ENCODE results near the gene CAMTA1. TPM values are rescaled to one million over a fixed set of nuclear protein-coding genes. Genes with fewer than 3 reads are reported as not detected.

The CAMTA1 gene
- total RNA-seq, 1 experiment from 2014 or later, result 50.3 TPM

- H3K4me1 Mint-ChIP-seq (ENCODE audit: low read depth, unreplicated experiment), result no peaks in the 10 kb centered on the region
- no peaks in the 10 kb centered on the region for H3K9me3 Mint-ChIP-seq (ENCODE audit: low read depth, unreplicated experiment)
- H3K27me3 Mint-ChIP-seq (ENCODE audit: unreplicated experiment), result peaks cover 58% of the 10 kb centered on the region
- no peak overlapping the region for H3K27ac Mint-ChIP-seq (ENCODE audit: unreplicated experiment)
- CTCF ChIA-PET, result no interaction called here
- BruUV-seq (replicated peaks), result no TSS peak
- intact Hi-C loops (cut with micrococcal nuclease; ENCODE audit: unreplicated experiment), result no loop called here
- no peak overlapping the region for H3K4me3 Mint-ChIP-seq (ENCODE audit: low read depth, unreplicated experiment)
- DNase-seq, result no peak
- TF ChIP-seq, protein P1, sequence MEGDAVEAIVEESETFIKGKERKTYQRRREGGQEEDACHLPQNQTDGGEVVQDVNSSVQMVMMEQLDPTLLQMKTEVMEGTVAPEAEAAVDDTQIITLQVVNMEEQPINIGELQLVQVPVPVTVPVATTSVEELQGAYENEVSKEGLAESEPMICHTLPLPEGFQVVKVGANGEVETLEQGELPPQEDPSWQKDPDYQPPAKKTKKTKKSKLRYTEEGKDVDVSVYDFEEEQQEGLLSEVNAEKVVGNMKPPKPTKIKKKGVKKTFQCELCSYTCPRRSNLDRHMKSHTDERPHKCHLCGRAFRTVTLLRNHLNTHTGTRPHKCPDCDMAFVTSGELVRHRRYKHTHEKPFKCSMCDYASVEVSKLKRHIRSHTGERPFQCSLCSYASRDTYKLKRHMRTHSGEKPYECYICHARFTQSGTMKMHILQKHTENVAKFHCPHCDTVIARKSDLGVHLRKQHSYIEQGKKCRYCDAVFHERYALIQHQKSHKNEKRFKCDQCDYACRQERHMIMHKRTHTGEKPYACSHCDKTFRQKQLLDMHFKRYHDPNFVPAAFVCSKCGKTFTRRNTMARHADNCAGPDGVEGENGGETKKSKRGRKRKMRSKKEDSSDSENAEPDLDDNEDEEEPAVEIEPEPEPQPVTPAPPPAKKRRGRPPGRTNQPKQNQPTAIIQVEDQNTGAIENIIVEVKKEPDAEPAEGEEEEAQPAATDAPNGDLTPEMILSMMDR (IDR thresholded peaks at IDR 0.05; ENCODE audit: unreplicated experiment), result no peak
- no peaks in the 10 kb centered on the region for H3K36me3 Mint-ChIP-seq (ENCODE audit: insufficient read depth, unreplicated experiment)
These were observed 214.6 kb downstream of the CAMTA1 start for GRCh38 chr1:6999826-7000225.

GRCh38 chr1:7000720-7001119 lies 215.5 kb downstream of the CAMTA1 start:
- peaks cover 67% of the 10 kb centered on the region for H3K27me3 Mint-ChIP-seq (ENCODE audit: unreplicated experiment)
- H3K4me1 Mint-ChIP-seq (ENCODE audit: low read depth, unreplicated experiment), result no peaks in the 10 kb centered on the region
- no peak for DNase-seq
- TF ChIP-seq, protein P1 (IDR thresholded peaks at IDR 0.05; ENCODE audit: unreplicated experiment), result no peak
- CTCF ChIA-PET, result no interaction called here
- BruUV-seq (replicated peaks), result no TSS peak
- no peak overlapping the region for H3K4me3 Mint-ChIP-seq (ENCODE audit: low read depth, unreplicated experiment)
- H3K9me3 Mint-ChIP-seq (ENCODE audit: low read depth, unreplicated experiment), result no peaks in the 10 kb centered on the region
- intact Hi-C loops (cut with micrococcal nuclease; ENCODE audit: unreplicated experiment), result no loop called here
- no peak overlapping the region for H3K27ac Mint-ChIP-seq (ENCODE audit: unreplicated experiment)
- H3K36me3 Mint-ChIP-seq (ENCODE audit: insufficient read depth, unreplicated experiment), result no peaks in the 10 kb centered on the region

DNA sequence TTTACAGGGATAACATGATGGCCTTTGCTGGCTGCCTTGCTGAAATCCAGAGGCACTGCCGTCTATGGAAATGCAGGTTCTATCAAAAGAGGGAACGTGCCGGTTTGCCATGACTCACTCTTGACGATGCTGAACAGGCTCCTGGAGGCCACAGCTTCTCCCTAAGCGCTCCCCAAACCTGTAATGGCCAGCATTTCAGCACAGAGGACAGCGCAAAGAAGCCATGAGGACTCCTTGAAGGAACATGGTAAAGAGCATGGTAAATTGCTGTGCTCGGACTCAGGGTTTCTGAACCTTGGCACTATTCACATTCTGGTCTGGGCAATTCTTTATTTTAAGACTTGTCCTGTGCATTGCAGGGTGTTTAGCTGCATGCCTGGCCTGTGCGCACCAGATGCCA lies 217.5 kb downstream of the CAMTA1 start:
- intact Hi-C loops (cut with micrococcal nuclease; ENCODE audit: unreplicated experiment), result no loop called here
- CTCF ChIA-PET, result no interaction called here
- no peaks in the 10 kb centered on the region for H3K4me1 Mint-ChIP-seq (ENCODE audit: low read depth, unreplicated experiment)
- H3K27ac Mint-ChIP-seq (ENCODE audit: unreplicated experiment), result no peak overlapping the region
- TF ChIP-seq, protein P1 (IDR thresholded peaks at IDR 0.05; ENCODE audit: unreplicated experiment), result no peak
- no peak for DNase-seq
- BruUV-seq (replicated peaks), result no TSS peak
- no peaks in the 10 kb centered on the region for H3K36me3 Mint-ChIP-seq (ENCODE audit: insufficient read depth, unreplicated experiment)
- peaks cover 74% of the 10 kb centered on the region for H3K27me3 Mint-ChIP-seq (ENCODE audit: unreplicated experiment)
- no peak overlapping the region for H3K4me3 Mint-ChIP-seq (ENCODE audit: low read depth, unreplicated experiment)
- no peaks in the 10 kb centered on the region for H3K9me3 Mint-ChIP-seq (ENCODE audit: low read depth, unreplicated experiment)

GRCh38 chr1:7003676-7004075 lies 218.4 kb downstream of the CAMTA1 start:
- H3K36me3 Mint-ChIP-seq (ENCODE audit: insufficient read depth, unreplicated experiment), result no peaks in the 10 kb centered on the region
- H3K4me1 Mint-ChIP-seq (ENCODE audit: low read depth, unreplicated experiment), result no peaks in the 10 kb centered on the region
- no peak overlapping the region for H3K27ac Mint-ChIP-seq (ENCODE audit: unreplicated experiment)
- no peak overlapping the region for H3K4me3 Mint-ChIP-seq (ENCODE audit: low read depth, unreplicated experiment)
- no peak for DNase-seq
- H3K27me3 Mint-ChIP-seq (ENCODE audit: unreplicated experiment), result peaks cover 74% of the 10 kb centered on the region
- BruUV-seq (replicated peaks), result no TSS peak
- CTCF ChIA-PET, result interaction anchor here (0.6 kb wide), 1 partner anchor 152 kb away, joined by 4 read pairs; no protein-coding TSS in a partner anchor
- intact Hi-C loops (cut with micrococcal nuclease; ENCODE audit: unreplicated experiment), result no loop called here
- TF ChIP-seq, protein P1 (IDR thresholded peaks at IDR 0.05; ENCODE audit: unreplicated experiment), result no peak
- H3K9me3 Mint-ChIP-seq (ENCODE audit: low read depth, unreplicated experiment), result no peaks in the 10 kb centered on the region
